Measurements from ENCODE around the gene FOXP1. TPM values are rescaled to one million over a fixed set of nuclear protein-coding genes. Genes with fewer than 3 reads are reported as not detected.

Gene FOXP1
- total RNA-seq, 2 experiments from 2014 or later, result 108 to 153 TPM

GRCh38 chr3:71037775-71038174 is 545.8 kb downstream of the FOXP1 start:
- no peak overlapping the region for H3K4me3 Mint-ChIP-seq
- no peaks in the 10 kb centered on the region for H3K27me3 Mint-ChIP-seq
- H3K36me3 Mint-ChIP-seq (ENCODE audit: low read depth), result peaks cover 78% of the 10 kb centered on the region
- H3K4me1 Mint-ChIP-seq, result peaks cover 88% of the 10 kb centered on the region
- H3K9me3 Mint-ChIP-seq (ENCODE audit: low read depth), result no peaks in the 10 kb centered on the region
- ChIA-PET CTCF (interaction anchor here (0.9 to 1.5 kb wide), 2 partner anchors 16 to 1099 kb away, joined by 3 read pairs; no protein-coding TSS in a partner anchor), POLR2A (no interaction called here)
- ATAC-seq, result no peak
- DNase-seq, result no peak
- intact Hi-C loops (cut with DNase I, micrococcal nuclease), result no loop called here
- H3K27ac Mint-ChIP-seq, result peak overlapping the region; percentile 87

GRCh38 chr3:71035886-71036285 is 547.6 kb downstream of the FOXP1 start:
- POLR2A ChIA-PET, result no interaction called here
- Mint-ChIP-seq H3K27ac (peak overlapping the region; percentile 80), H3K27me3 (no peaks in the 10 kb centered on the region), H3K4me3 (no peak overlapping the region), H3K9me3 (ENCODE audit: low read depth) (no peaks in the 10 kb centered on the region), H3K4me1 (peaks cover 91% of the 10 kb centered on the region), H3K36me3 (ENCODE audit: low read depth) (peaks cover 84% of the 10 kb centered on the region)
- DNase-seq, result no peak
- intact Hi-C loops (cut with DNase I, micrococcal nuclease), result no loop called here
- ATAC-seq, result no peak
- CTCF ChIA-PET, result interaction anchor here (0.7 to 1.1 kb wide), 2 partner anchors 13 to 17 kb away, joined by 4 to 5 read pairs; no protein-coding TSS in a partner anchor

- POLR2A ChIA-PET, result no interaction called here
- no peak overlapping the region for H3K4me3 Mint-ChIP-seq
- ATAC-seq, result no peak
- peaks cover 91% of the 10 kb centered on the region for H3K4me1 Mint-ChIP-seq
- no peak for DNase-seq
- intact Hi-C loops (cut with DNase I, micrococcal nuclease), result no loop called here
- H3K27me3 Mint-ChIP-seq, result no peaks in the 10 kb centered on the region
- peak overlapping the region; percentile 80 for H3K27ac Mint-ChIP-seq
- CTCF ChIA-PET, result interaction anchor here (0.5 to 1.1 kb wide), 3 partner anchors 12 to 511 kb away, joined by 3 to 4 read pairs (median 3); no protein-coding TSS in a partner anchor
- H3K9me3 Mint-ChIP-seq (ENCODE audit: low read depth), result no peaks in the 10 kb centered on the region
- peaks cover 84% of the 10 kb centered on the region for H3K36me3 Mint-ChIP-seq (ENCODE audit: low read depth)
Observed at GRCh38 chr3:71035314-71035713, 548.2 kb downstream of the FOXP1 start.

- CTCF ChIA-PET, result interaction anchor here (1.5 kb wide), 1 partner anchor 27 kb away, joined by 4 read pairs; no protein-coding TSS in a partner anchor
Observed at GRCh38 chr3:71033681-71034220, 549.8 kb downstream of the FOXP1 start.

GRCh38 chr3:71031914-71032521 is 551.5 kb downstream of the FOXP1 start:
- ChIA-PET CTCF (interaction anchor here (1.0 kb wide), 1 partner anchor 12 kb away, joined by 4 read pairs; no protein-coding TSS in a partner anchor), POLR2A (no interaction called here)
- H3K9me3 Mint-ChIP-seq (ENCODE audit: low read depth), result no peaks in the 10 kb centered on the region
- H3K36me3 Mint-ChIP-seq (ENCODE audit: low read depth), result peaks cover 81% of the 10 kb centered on the region
- intact Hi-C loops (cut with DNase I, micrococcal nuclease), result loop anchor here in 1 of 2 experiments (2.0 kb wide), 1 partner anchor 21 kb away; no protein-coding TSS in a partner anchor
- peak overlapping the region; percentile 78 for H3K27ac Mint-ChIP-seq
- H3K4me1 Mint-ChIP-seq, result peaks cover 82% of the 10 kb centered on the region
- no peaks in the 10 kb centered on the region for H3K27me3 Mint-ChIP-seq
- DNase-seq (no peak), ATAC-seq (peak; percentile 56)
- no peak overlapping the region for H3K4me3 Mint-ChIP-seq

More at GRCh38 chr3:71033681-71034220, 549.8 kb downstream of the FOXP1 start:
- intact Hi-C loops (cut with DNase I, micrococcal nuclease), result no loop called here
- no peaks in the 10 kb centered on the region for H3K27me3 Mint-ChIP-seq
- peaks cover 86% of the 10 kb centered on the region for H3K36me3 Mint-ChIP-seq (ENCODE audit: low read depth)
- ATAC-seq (no peak), DNase-seq (no peak)
- H3K27ac Mint-ChIP-seq, result peak overlapping the region; percentile 80
- peaks cover 87% of the 10 kb centered on the region for H3K4me1 Mint-ChIP-seq
- no peaks in the 10 kb centered on the region for H3K9me3 Mint-ChIP-seq (ENCODE audit: low read depth)
- no peak overlapping the region for H3K4me3 Mint-ChIP-seq
- POLR2A ChIA-PET, result no interaction called here

GRCh38 chr3:71031181-71031580 is 552.3 kb downstream of the FOXP1 start:
- ChIA-PET POLR2A (no interaction called here), CTCF (no interaction called here)
- peak overlapping the region; percentile 78 for H3K27ac Mint-ChIP-seq
- ATAC-seq, result no peak
- H3K36me3 Mint-ChIP-seq (ENCODE audit: low read depth), result peaks cover 77% of the 10 kb centered on the region
- intact Hi-C loops (cut with DNase I, micrococcal nuclease), result loop anchor here in 1 of 2 experiments (2.0 kb wide), 1 partner anchor 20 kb away; no protein-coding TSS in a partner anchor
- no peaks in the 10 kb centered on the region for H3K9me3 Mint-ChIP-seq (ENCODE audit: low read depth)
- no peaks in the 10 kb centered on the region for H3K27me3 Mint-ChIP-seq
- no peak overlapping the region for H3K4me3 Mint-ChIP-seq
- DNase-seq, result no peak
- H3K4me1 Mint-ChIP-seq, result peaks cover 83% of the 10 kb centered on the region

GRCh38 chr3:71030748-71031147 is 552.8 kb downstream of the FOXP1 start:
- no peak for DNase-seq
- H3K4me3 Mint-ChIP-seq, result no peak overlapping the region
- ChIA-PET CTCF (interaction anchor here (1.6 kb wide), 1 partner anchor 46 kb away, joined by 4 read pairs; no protein-coding TSS in a partner anchor), POLR2A (no interaction called here)
- peak; percentile 67 for ATAC-seq
- H3K9me3 Mint-ChIP-seq (ENCODE audit: low read depth), result no peaks in the 10 kb centered on the region
- no peaks in the 10 kb centered on the region for H3K27me3 Mint-ChIP-seq
- H3K36me3 Mint-ChIP-seq (ENCODE audit: low read depth), result peaks cover 74% of the 10 kb centered on the region
- H3K27ac Mint-ChIP-seq, result peak overlapping the region; percentile 78
- H3K4me1 Mint-ChIP-seq, result peaks cover 83% of the 10 kb centered on the region
- intact Hi-C loops (cut with DNase I, micrococcal nuclease), result loop anchor here in 1 of 2 experiments (2.0 kb wide), 1 partner anchor 20 kb away; no protein-coding TSS in a partner anchor

GRCh38 chr3:71029770-71030169 is 553.8 kb downstream of the FOXP1 start:
- H3K9me3 Mint-ChIP-seq (ENCODE audit: low read depth), result no peaks in the 10 kb centered on the region
- peaks cover 72% of the 10 kb centered on the region for H3K36me3 Mint-ChIP-seq (ENCODE audit: low read depth)
- no peak overlapping the region for H3K4me3 Mint-ChIP-seq
- H3K27ac Mint-ChIP-seq, result peak overlapping the region; percentile 78
- intact Hi-C loops (cut with DNase I, micrococcal nuclease), result loop anchor here in 1 of 2 experiments (2.0 kb wide), 1 partner anchor 19 kb away; no protein-coding TSS in a partner anchor
- ATAC-seq (no peak), DNase-seq (no peak)
- ChIA-PET POLR2A (no interaction called here), CTCF (interaction anchor here (0.7 to 1.6 kb wide), 2 partner anchors 45 to 936 kb away, joined by 3 to 4 read pairs; no protein-coding TSS in a partner anchor)
- H3K27me3 Mint-ChIP-seq, result no peaks in the 10 kb centered on the region
- peaks cover 83% of the 10 kb centered on the region for H3K4me1 Mint-ChIP-seq

GRCh38 chr3:71028802-71029201 is 554.7 kb downstream of the FOXP1 start:
- ChIA-PET CTCF (no interaction called here), POLR2A (no interaction called here)
- DNase-seq (no peak), ATAC-seq (no peak)
- no peak overlapping the region for H3K27ac Mint-ChIP-seq
- no peaks in the 10 kb centered on the region for H3K9me3 Mint-ChIP-seq (ENCODE audit: low read depth)
- intact Hi-C loops (cut with DNase I, micrococcal nuclease), result no loop called here
- peaks cover 87% of the 10 kb centered on the region for H3K4me1 Mint-ChIP-seq
- H3K27me3 Mint-ChIP-seq, result no peaks in the 10 kb centered on the region
- peaks cover 73% of the 10 kb centered on the region for H3K36me3 Mint-ChIP-seq (ENCODE audit: low read depth)
- no peak overlapping the region for H3K4me3 Mint-ChIP-seq

- Mint-ChIP-seq H3K4me3 (no peak overlapping the region), H3K27ac (no peak overlapping the region), H3K4me1 (peaks cover 88% of the 10 kb centered on the region), H3K27me3 (no peaks in the 10 kb centered on the region), H3K9me3 (ENCODE audit: low read depth) (no peaks in the 10 kb centered on the region), H3K36me3 (ENCODE audit: low read depth) (peaks cover 75% of the 10 kb centered on the region)
- ChIA-PET POLR2A (interaction anchor here (0.6 kb wide), 1 partner anchor 34 kb away, joined by 4 read pairs; no protein-coding TSS in a partner anchor), CTCF (interaction anchor here (0.6 to 0.7 kb wide), 2 partner anchors 273 to 335 kb away, joined by 3 read pairs; no protein-coding TSS in a partner anchor)
- DNase-seq (no peak), ATAC-seq (no peak)
- intact Hi-C loops (cut with DNase I, micrococcal nuclease), result no loop called here
Observed at GRCh38 chr3:71028184-71028583, 555.3 kb downstream of the FOXP1 start.

GRCh38 chr3:71026634-71027578 is 556.6 kb downstream of the FOXP1 start:
- H3K4me3 Mint-ChIP-seq, result no peak overlapping the region
- DNase-seq (no peak), ATAC-seq (no peak)
- H3K27ac Mint-ChIP-seq, result peak overlapping the region; percentile 58
- intact Hi-C loops (cut with DNase I, micrococcal nuclease), result no loop called here
- no peaks in the 10 kb centered on the region for H3K27me3 Mint-ChIP-seq
- H3K4me1 Mint-ChIP-seq, result peaks cover 85% of the 10 kb centered on the region
- H3K9me3 Mint-ChIP-seq (ENCODE audit: low read depth), result no peaks in the 10 kb centered on the region
- peaks cover 71% of the 10 kb centered on the region for H3K36me3 Mint-ChIP-seq (ENCODE audit: low read depth)
- CTCF ChIA-PET, result interaction anchor here (0.6 kb wide), 1 partner anchor 1540 kb away, joined by 3 read pairs; no protein-coding TSS in a partner anchor
- POLR2A ChIA-PET, result no interaction called here

Data from activated CD4-positive, alpha-beta T cell treated with anti-CD3 and anti-CD28 coated beads for 36 hours (primary cell).